ENCODE results near the gene XYLT1. TPM values are rescaled to one million over a fixed set of nuclear protein-coding genes. Genes with fewer than 3 reads are reported as not detected.

The XYLT1 gene
- total and polyA plus RNA-seq, 9 of the 15 experiments (the other 6 are each of a cell fraction or from before 2014, with no cell fraction given), result 0.03 to 0.09 (median 0.08) TPM; not detected in 6

GRCh38 chr16:17520111-17520510 lies 49.4 kb upstream of the XYLT1 start:
- intact Hi-C loops (cut with micrococcal nuclease) (no loop called here), in situ Hi-C loops (cut with MboI) (no loop called here)
- no peaks in the 10 kb centered on the region for H3K36me3 ChIP-seq (ENCODE audit: control insufficient read depth, insufficient read depth, low read length)
- no peak overlapping the region for H2AFZ ChIP-seq (ENCODE audit: low read depth, low read length)
- no TSS peak for BruUV-seq (replicated peaks)
- H3K9me1 ChIP-seq (ENCODE audit: control insufficient read depth, insufficient read depth, low read length), result no peaks in the 10 kb centered on the region
- H4K20me1 ChIP-seq (replicated peaks; ENCODE audit: control insufficient read depth, insufficient read depth, low read length), result no peaks in the 10 kb centered on the region
- POLR2A ChIA-PET, result no interaction called here
- H3K27ac ChIP-seq (ENCODE audit: extremely low read depth, low read depth, low read length), result no peak overlapping the region
- H3K9ac ChIP-seq (ENCODE audit: insufficient read depth in 1 of 2, low read depth in 2 of 2, low read length in 2 of 2), result no peak overlapping the region
- DNase-seq (ENCODE audit: extremely low read depth in 1 of 4, low spot score in 3 of 4), result no peak
- no peaks in the 10 kb centered on the region for H3K4me1 ChIP-seq (replicated peaks in 1 of 2; ENCODE audit: control insufficient read depth in 2 of 2, insufficient read depth in 2 of 2, low read length in 2 of 2)
- H3K4me2 ChIP-seq (ENCODE audit: insufficient read depth, low read length), result no peak overlapping the region
- TF ChIP-seq RNF219 (CRISPR knock-in tag; IDR thresholded peaks at IDR 0.05) (no peak), PATZ1 (CRISPR knock-in tag; IDR thresholded peaks at IDR 0.05; ENCODE audit: borderline replicate concordance) (no peak), AFF1 (IDR thresholded peaks at IDR 0.05; ENCODE audit: low read depth in 1 of 2, partially characterized antibody in 2 of 2) (no peak), SMAD2 (IDR thresholded peaks at IDR 0.05; ENCODE audit: low read depth, low read length) (no peak), ZNF143 (CRISPR knock-in tag; IDR thresholded peaks at IDR 0.05) (no peak), BHLHE40 (IDR thresholded peaks at IDR 0.05; ENCODE audit: low read length) (no peak)
- H3K4me3 ChIP-seq, result no peak overlapping the region
- CTCF ChIA-PET (ENCODE audit: low intra/inter-chr PET ratio), result no interaction called here
- H3K27me3 ChIP-seq (ENCODE audit: control insufficient read depth in 2 of 2, insufficient read depth in 2 of 2, low read length in 2 of 2), result peaks cover 4 to 6% of the 10 kb centered on the region in 2 experiments; a peak in 2 of 5 replicates
- H3K9me3 ChIP-seq (replicated peaks; ENCODE audit: control insufficient read depth, insufficient read depth, low read depth, low read length), result no peaks in the 10 kb centered on the region
- ATAC-seq, result no peak
- WGBS (ENCODE audit: insufficient coverage, low coverage, missing lambda C conversion rate), result 0% methylated on average over 3 of the region's 3 CpGs
- no peaks in the 10 kb centered on the region for H3K79me2 ChIP-seq (ENCODE audit: control insufficient read depth, insufficient read depth, low read length)
- no peak for FAIRE-seq

Data from K562 (cell line).